H1 (cell line): Measurements from ENCODE around the gene GLRX5. TPM values are rescaled to one million over a fixed set of nuclear protein-coding genes. Genes with fewer than 3 reads are reported as not detected.

Experiments
- CHD7 ChIP-seq: fragments of 300-600 bp; sonication (generic); IDR thresholded peaks from 2 replicates; pipeline ENCODE4 v1.7.1; 2012; ENCODE audit warnings: low read length, moderate library complexity, mild to moderate bottlenecking, inconsistent platforms; ENCODE audit not compliant: insufficient replicate concordance
- KDM1A ChIP-seq: fragments of 200-600, 300-600 bp; sonication (generic); IDR thresholded peaks from 2 replicates; pipeline ENCODE4 v1.7.1; 2016; ENCODE audit warnings: mild to moderate bottlenecking, low read length, borderline replicate concordance
- NRF1 ChIP-seq: IDR thresholded peaks from 2 replicates; pipeline ENCODE4 v1.6.1; 2011; ENCODE audit warnings: mild to moderate bottlenecking, low read depth, low read length, improper control_type of control experiment
- RFX5 ChIP-seq: IDR thresholded peaks from 2 replicates; pipeline ENCODE4 v1.6.1; 2011; ENCODE audit warnings: low read depth, low read length, improper control_type of control experiment, borderline replicate concordance
- RXRA ChIP-seq: IDR thresholded peaks from 2 replicates; pipeline ENCODE4 v1.6.1; 2011; ENCODE audit warnings: low read depth, mild to moderate bottlenecking, low read length, moderate library complexity; ENCODE audit not compliant: insufficient read depth
- SP1 ChIP-seq: IDR thresholded peaks from 2 replicates; pipeline ENCODE4 v1.6.1; 2011; ENCODE audit warnings: low read depth, low read length
- SUZ12 ChIP-seq: fragments of 200-600 bp; sonication (generic); IDR thresholded peaks from 2 replicates; pipeline ENCODE4 v1.6.1; 2012; ENCODE audit warnings: mild to moderate bottlenecking, inconsistent platforms, low read length, moderate library complexity, mixed read lengths
- TEAD4 ChIP-seq: IDR thresholded peaks from 2 replicates; pipeline ENCODE4 v1.6.1; 2012; ENCODE audit warnings: low read depth, low read length, inconsistent platforms, mixed read lengths
- polyA plus RNA-seq, 7 experiments: library from polyadenylated mRNA; depleted of rRNA in 3 of 7; stranded (reverse) in 5 of 7; unstranded in 2 of 7; fragments of >200 nt in 5 of 7; fragments of 200-250 nt in 2 of 7; gene quantifications; 1 replicate in 5 of 7; 2 replicates in 1 of 7; 4 replicates in 1 of 7; pipeline versions ENCODE4 v1.2.1 to v1.2.3, GENCODE V29; 2011 to 2013; ENCODE audit warnings: missing spikeins in 2 of 7, mixed read lengths in 2 of 7
- total RNA-seq: library from RNA; stranded (reverse); fragmentation: NEBNext Ultra II Directional; extraction: Animal tissue kit (Norgen Biotek cat#: 25700); gene quantifications from 2 replicates; pipeline ENCODE4 v1.2.1, GENCODE V29; 2021

The GLRX5 gene
- total and polyA plus RNA-seq, 2 of the 8 experiments (the other 6 are each of a cell fraction or from before 2014, with no cell fraction given) = 70.1 to 88.8 TPM

GRCh38 chr14:95491936-95492608, 42.8 kb upstream of the GLRX5 start (continued):
- TF ChIP-seq CHD7 = no peak
- TF ChIP-seq KDM1A = no peak
- no peak for TF ChIP-seq SP1
- no peak for TF ChIP-seq TEAD4
- no peak for TF ChIP-seq NRF1
- no peak for TF ChIP-seq RXRA
- no peak for TF ChIP-seq RFX5
- TF ChIP-seq SUZ12 = no peak
